K562 treated with DMSO at 1 percent for 48 hours (cell line): ENCODE results near the gene PRKRIP1. TPM values are rescaled to one million over a fixed set of nuclear protein-coding genes. Genes with fewer than 3 reads are reported as not detected.

ENCODE experiments used
- total RNA-seq: library from RNA; unstranded; fragments of 300-600 nt; gene quantifications from 2 replicates; pipeline ENCODE4 v1.2.3, GENCODE V29; 2022; ENCODE audit warnings: low replicate concordance; ENCODE audit errors: extremely low read depth

The PRKRIP1 gene
- not detected in 2 replicates for total RNA-seq

GRCh38 chr7:102395873-102396709 is at the start of gene PRKRIP1:
Gene PRKRIP1 (plus strand): TSS chr7:102396363. CDS start chr7:102396412, 49 bp downstream.

GRCh38 chr7:102356344-102356743 is 39.8 kb upstream of the PRKRIP1 start, which contains the start of gene SPDYE6:
Gene SPDYE6 (minus strand): TSS chr7:102356444. CDS start chr7:102356023, 421 bp downstream.

GRCh38 chr7:102433219-102434038 is 37.3 kb downstream of the PRKRIP1 start, which contains the start of gene ORAI2:
Gene ORAI2 (plus strand): TSS chr7:102433575. CDS start chr7:102438957, 5,382 bp downstream.

GRCh38 chr7:102464577-102465280 is 68.6 kb downstream of the PRKRIP1 start, which contains the start of the genes ALKBH4 and LRWD1:
Gene ALKBH4 (minus strand): TSS chr7:102464863. CDS start chr7:102464836, 27 bp downstream.
Gene LRWD1 (plus strand): TSS chr7:102464984. CDS start chr7:102465081, 97 bp downstream.

Other genes starting within 250 kb of the PRKRIP1 start
- gene SH2B2, start 109.5 kb upstream of the PRKRIP1 start, total RNA-seq: not detected in 2 replicates
- not detected in 2 replicates for gene SPDYE6, start 39.9 kb upstream of the PRKRIP1 start, total RNA-seq
- gene ORAI2, start 37.2 kb downstream of the PRKRIP1 start, total RNA-seq: not detected in 2 replicates
- not detected in 2 replicates for gene ALKBH4, start 68.5 kb downstream of the PRKRIP1 start, total RNA-seq
- not detected in 2 replicates for gene LRWD1, start 68.6 kb downstream of the PRKRIP1 start, total RNA-seq
- not detected in 2 replicates for gene POLR2J, start 82.6 kb downstream of the PRKRIP1 start, total RNA-seq
- gene RASA4B, start 121.4 kb downstream of the PRKRIP1 start, total RNA-seq: not detected in 2 replicates
- gene UPK3BL2, start 147.3 kb downstream of the PRKRIP1 start, total RNA-seq: not detected in 2 replicates
- not detected in 2 replicates for gene SPDYE2, start 154.9 kb downstream of the PRKRIP1 start, total RNA-seq
- not detected in 2 replicates for gene POLR2J3, start 176.2 kb downstream of the PRKRIP1 start, total RNA-seq
- not detected in 2 replicates for gene RASA4, start 220.4 kb downstream of the PRKRIP1 start, total RNA-seq
- not detected in 2 replicates for gene UPK3BL1, start 246.4 kb downstream of the PRKRIP1 start, total RNA-seq